Choroid plexus epithelial cell (primary cell): ENCODE data around the gene KDM5C.

Source experiments
- DNase-seq: peaks from one replicate; pipeline ENCODE4 v3.0.0-alpha.2; 2010; ENCODE audit warnings: low read depth
- H3K4me3 ChIP-seq: 2 replicates; pipeline ENCODE4 v1.5.1; 2011; ENCODE audit warnings: low read depth, mild to moderate bottlenecking, control low read depth, low read length, moderate library complexity
- TF ChIP-seq, protein P1 (sequence below): conservative IDR thresholded peaks from 2 replicates; pipeline ENCODE4 v1.5.1; 2011; ENCODE audit warnings: low read depth, mild to moderate bottlenecking, control low read depth, inconsistent platforms, low read length, moderate library complexity

The KDM5C gene

DNA sequence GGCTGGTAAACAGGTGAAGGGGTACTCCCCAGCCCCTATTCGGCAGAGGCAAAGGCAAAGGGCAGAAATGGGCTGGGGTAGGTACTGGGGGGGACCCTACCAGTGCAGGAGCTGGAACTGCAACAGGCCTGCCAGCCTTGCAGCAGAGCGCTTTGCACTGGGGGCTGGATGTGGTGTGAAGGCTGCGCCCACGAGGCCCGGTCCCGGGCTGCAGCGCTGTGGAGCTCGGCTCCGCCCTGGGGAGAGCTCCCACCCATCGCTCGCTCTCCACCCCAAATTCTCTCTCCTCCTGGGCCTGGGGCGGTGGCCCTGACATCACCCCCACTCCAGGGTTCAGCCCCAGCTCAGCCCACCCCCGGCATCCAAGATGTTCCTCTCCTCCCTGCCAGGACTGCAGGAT, 32.2 kb upstream of the KDM5C start:
- TF ChIP-seq, protein P1, sequence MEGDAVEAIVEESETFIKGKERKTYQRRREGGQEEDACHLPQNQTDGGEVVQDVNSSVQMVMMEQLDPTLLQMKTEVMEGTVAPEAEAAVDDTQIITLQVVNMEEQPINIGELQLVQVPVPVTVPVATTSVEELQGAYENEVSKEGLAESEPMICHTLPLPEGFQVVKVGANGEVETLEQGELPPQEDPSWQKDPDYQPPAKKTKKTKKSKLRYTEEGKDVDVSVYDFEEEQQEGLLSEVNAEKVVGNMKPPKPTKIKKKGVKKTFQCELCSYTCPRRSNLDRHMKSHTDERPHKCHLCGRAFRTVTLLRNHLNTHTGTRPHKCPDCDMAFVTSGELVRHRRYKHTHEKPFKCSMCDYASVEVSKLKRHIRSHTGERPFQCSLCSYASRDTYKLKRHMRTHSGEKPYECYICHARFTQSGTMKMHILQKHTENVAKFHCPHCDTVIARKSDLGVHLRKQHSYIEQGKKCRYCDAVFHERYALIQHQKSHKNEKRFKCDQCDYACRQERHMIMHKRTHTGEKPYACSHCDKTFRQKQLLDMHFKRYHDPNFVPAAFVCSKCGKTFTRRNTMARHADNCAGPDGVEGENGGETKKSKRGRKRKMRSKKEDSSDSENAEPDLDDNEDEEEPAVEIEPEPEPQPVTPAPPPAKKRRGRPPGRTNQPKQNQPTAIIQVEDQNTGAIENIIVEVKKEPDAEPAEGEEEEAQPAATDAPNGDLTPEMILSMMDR, result no peak
- DNase-seq, result no peak
- H3K4me3 ChIP-seq, result no peak overlapping the region

DNA sequence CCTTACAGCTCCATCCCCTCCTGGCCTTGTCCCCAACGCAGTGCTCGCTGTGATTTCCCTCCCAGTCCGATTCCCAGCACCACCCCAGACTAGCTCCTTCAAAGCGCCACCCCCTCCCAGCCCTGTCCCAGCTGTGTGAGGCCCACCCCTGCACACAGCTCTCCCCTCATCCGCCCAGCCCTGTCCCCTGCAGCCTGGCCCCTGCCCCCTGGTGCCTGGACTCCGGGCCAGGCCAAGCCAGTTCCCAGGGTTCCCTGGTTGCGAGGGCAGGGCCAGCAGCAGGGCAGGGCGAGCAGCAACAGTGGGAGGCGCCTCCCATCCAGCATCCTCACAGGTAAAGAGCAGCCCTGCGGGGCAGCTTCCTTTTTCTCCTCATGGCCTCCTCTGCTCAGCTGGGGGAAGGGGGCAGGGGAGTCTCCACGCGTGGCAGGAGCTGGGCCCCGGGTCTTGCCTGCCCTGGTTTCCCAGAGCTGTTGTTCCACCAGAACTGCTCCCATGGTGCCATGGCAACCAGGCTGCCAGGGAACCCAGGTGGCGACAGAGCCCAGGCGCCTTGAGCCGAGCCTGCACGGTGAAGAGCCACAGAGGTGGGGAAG, 31.5 kb upstream of the KDM5C start:
- TF ChIP-seq, protein P1, result no peak
- no peak overlapping the region for H3K4me3 ChIP-seq
- no peak for DNase-seq

DNA sequence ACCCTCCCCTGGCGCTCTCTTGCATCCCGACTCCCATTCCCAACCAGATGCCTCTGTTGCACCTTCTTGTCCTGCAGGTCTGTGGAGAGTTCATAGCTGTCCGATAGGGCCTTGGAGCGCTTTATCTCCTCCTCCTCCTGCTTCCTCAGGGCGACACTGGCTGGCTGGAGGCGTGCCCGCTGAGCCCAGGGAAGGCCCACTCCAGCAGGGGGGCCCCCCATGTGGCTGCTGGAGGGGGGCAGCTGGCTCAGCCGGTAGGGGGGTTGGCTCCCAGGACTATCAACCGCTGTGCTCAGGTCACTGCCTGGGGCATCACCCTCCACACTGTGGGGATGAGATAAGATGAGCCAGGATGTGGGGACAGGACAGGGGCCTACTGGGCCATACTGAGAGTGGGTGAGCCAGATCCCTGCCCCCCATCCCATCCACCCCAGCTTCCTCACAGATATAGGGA, 30.8 kb upstream of the KDM5C start:
- no peak overlapping the region for H3K4me3 ChIP-seq
- DNase-seq, result no peak
- TF ChIP-seq, protein P1, result no peak

DNA sequence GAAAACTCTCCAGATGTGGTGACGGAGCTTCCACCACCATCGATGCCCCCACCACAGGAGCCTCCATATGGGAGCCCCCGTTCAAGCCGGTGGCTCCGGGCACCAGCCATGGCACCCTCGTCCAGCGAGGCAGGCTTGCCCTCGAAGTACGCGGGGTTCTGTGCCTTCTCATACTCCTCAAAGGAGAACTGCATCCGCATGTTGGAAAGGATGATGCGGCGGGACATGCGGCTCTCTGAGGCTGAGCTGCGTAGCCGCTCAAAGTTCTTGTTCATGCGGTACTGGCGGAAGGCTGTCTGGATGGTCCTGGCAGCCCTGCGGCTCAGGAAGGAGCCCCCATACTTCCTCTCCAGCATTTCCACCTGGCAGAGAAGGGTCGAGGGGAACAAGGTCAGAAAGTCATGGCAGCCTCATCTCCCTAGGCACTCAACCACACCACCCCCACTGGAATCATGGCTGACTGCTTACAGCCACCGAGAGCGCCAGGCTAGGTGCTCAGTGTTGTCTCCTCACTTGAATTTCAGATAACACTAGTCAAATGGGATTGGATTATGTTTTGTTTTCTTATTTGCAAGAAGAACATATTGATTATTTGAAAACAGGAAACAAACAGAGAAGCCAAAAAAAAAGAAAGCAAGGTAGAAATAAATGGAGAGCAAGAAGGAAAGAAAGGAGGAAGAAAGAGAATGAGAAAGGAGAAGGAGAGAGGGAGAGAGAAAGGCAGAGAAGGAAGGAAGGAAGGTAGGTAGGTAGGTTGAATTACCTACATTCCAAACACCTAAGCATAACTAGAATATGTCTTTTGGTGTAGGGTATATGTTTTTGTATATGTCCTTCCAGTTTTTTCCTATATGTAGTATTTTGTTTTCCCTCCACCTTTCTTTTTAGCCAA, 29.8 kb upstream of the KDM5C start:
- no peak overlapping the region for H3K4me3 ChIP-seq
- no peak for DNase-seq

DNA sequence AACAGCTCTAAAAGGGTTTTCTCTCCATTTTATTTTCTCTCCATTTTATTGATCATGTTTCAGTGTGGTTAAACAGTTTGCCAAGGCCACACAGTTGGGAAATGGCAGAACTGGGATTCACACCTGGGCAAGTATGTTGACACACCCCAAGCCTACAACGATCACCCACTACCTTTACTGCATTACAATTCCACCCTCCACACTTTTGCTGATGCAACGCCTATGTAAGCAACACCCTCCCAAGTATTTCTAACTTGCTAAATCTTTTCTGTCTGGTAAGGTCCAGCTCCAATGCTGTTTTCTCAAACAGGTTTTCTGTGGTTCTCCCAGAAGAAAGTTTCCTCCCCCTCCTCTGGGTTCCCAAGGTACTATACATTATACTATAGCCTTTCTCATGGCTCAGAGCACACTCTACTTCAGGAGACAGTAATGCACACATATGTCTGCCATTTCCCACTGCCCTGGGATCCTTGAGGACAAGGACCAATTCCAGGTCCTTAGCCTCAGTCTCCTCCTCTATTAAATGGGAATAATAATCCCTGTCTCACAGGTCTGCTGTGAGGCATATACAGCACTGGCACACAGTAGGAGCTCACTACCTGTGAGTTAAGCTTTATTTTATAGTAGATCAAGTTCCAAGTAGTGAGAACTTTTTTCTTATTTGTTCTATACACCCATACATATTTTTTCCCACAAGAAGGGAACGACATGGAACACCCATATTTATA, 28.4 kb upstream of the KDM5C start:
- TF ChIP-seq, protein P1, result no peak
- H3K4me3 ChIP-seq, result no peak overlapping the region
- no peak for DNase-seq

More for the DNA sequence above, 29.8 kb upstream of the KDM5C start:
- TF ChIP-seq, protein P1, result no peak

DNA sequence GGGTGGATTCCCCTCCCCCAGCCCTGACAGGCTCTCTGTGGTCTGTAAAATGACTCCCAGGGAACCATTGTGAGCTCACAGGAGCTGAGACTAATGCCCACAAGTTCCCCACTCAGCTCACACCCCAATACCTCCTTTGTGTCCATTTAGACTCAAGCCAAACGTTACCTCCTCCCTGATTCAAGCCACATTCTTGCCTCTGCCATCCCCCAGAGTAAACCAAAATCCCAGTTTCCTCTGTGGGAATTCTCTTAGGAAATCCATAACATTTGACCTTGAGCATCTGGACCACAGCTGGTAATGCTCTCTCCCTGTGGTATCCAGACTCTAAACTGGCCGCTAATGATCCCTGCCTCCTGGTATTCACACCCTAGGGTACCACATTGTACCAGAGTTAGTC, 26.3 kb upstream of the KDM5C start:
- H3K4me3 ChIP-seq, result no peak overlapping the region
- TF ChIP-seq, protein P1, result no peak
- DNase-seq, result no peak
